Kidney glomerular epithelial cell (primary cell): ENCODE data around the gene PLAGL1.
"Not testable (repeated sequence)": the region's sequence is repeated elsewhere in the genome, so short reads cannot be mapped to it uniquely, and the experiment has no call there.

ENCODE experiments used
- DNase-seq: peaks from one replicate; lab custom pipeline; 2025; lab: John Stamatoyannopoulos, UW

Gene PLAGL1

DNA sequence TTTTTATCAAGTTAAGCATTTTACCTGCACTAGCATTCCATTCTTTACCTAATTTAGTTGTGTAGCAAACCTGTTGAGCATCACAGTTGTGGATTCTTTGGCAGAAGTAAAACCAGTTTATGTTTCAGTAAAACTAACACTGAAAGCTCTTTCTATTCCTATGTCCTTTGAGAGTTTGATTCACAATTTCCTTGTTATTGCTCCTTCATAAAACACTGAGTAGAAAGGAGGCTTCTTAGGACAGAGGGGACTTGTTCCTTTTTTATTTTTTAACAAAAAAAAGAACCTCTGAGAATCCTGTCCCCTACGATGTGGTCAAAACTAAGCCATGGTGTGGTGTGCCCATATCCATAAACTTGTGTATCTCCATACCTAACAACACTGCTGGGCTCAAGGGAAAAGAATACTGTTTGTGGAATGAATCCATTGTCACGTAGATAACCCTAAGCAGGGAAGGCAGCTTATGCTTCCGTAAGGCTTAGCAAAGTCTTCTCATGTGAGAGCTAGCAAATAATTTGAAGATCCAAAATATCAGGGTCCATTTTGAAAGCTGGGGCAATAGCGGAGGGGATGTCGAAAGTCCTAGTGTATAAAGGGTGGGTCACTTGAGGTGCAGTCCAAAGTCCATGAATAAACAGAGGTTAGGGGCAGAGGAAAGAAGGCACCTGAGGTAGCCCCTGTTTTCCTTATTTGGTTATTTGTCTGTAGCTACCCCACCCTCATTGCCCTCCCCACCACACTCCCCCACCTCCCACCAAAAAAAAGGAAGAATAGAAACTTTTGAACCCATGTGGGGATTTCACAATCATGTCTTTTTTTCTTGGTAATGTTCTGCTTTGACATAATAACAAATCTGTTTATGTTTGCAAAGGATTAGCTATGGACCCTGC lies 71.0 kb downstream of the PLAGL1 start:
- no peak for DNase-seq

DNA sequence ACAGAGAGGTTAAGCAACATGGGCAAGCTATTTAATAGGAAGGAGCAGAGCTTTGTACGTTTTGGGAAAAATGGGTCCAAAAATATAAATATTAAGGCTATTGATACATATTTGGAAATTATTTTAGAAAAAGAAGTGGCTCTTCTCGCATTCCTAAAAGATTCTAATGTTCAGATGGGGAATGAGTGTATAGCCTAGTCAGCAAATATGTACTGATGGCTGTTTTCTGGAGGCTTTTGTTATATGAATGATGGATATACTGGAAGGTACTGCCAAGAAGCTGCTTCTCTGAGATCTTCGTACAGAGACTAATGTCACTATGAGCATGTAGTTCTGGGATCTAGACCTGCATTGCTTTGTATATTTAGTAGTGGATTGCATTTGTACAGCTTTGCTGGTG lies 71.7 kb downstream of the PLAGL1 start:
- DNase-seq, result no peak

DNA sequence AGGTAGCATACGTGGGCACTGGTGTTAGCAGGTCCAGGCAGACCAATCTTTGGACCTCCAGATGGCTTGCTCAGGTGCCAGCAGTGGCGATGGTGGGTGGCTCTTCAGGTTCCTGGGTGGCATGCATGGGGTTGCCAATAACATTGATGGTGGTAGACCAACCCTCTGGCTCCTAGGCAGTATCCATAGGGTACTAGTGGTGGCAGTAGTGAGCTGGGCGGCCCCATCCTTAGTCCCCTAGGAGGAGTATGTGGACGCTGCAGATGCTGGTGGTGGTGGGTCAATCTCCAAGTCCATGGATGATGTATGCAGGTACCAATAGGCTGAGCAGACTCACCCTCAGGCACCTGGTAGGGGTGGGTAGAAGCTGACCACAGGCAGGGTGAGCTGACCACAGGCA lies 73.2 kb downstream of the PLAGL1 start:
- no peak for DNase-seq

DNA sequence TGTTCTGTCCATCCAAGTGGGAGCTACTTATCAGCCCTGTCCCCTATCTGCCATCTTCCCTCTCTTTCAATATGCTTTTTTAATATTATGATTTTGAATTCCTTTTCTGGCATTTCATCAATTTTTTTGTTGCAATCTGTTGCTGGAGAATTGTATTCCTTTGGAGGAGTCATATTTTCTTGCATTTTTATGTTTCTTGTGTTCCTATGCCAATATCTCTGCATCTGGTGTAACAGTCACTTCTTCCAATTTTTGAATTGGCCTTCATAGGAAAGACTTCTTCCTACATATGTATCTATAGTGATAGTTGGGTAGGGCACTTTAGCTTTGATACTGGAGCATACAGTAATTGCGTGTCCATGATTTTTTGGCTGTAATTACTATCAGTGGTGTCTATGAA lies 73.7 kb downstream of the PLAGL1 start:
- DNase-seq, result no peak

DNA sequence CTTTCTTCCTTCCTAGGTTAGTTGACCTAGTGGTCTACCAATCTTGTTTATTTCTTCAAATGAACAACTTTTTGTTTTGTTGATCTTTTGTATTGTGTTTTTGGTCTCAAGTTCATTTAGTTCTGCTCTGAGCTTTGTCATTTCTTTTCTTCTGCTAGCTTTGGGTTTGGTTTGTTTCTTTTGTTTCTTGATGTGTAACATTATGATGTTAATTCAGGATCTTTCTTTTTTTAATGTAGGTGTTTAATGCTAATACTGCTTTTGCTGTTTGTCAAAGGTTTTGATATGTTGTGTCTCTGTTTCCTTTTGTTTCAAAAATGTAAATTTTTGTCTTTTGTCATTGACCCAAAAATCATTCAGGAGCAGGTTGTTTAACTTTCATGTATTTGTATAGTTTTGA lies 78.1 kb downstream of the PLAGL1 start:
- no peak for DNase-seq

DNA sequence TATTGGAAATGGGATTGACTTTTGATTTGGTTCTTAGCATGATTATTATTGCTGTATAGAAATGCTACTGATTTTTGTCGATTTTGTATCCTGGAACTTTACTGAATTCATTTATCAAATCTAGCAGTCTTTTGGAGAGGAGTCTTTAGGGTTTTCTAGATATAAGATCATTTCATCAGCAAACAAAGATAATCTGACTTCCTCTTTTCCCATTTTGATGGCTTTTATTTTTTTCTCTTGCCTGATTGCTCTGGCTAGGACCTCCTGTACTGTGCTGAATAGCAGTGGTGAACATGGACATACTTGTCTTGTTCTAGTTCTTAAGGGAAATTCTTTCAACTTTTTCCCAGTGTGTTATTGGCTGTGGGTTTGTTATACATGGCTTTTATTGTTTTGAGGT lies 79.2 kb downstream of the PLAGL1 start:
- DNase-seq, result no peak

DNA sequence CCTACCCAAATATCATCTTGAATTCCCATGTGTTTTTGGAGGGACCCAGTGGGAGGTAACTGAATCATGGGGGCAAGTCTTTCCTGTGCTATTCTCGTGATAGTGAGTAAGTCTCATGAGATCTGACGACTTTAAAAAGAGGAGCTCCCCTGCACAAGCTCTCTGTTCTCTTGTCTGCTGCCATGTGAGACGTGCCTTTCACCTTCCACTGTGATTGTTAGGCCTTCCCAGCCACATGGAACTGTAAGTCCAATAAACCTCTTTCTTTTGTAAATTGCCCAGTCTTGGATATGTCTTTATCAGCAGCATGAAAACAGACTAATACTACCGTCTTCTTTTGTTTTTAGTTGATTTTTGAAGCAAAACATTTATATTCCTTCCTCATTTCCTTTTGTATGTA lies 91.0 kb downstream of the PLAGL1 start:
- not testable (repeated sequence) for DNase-seq

DNA sequence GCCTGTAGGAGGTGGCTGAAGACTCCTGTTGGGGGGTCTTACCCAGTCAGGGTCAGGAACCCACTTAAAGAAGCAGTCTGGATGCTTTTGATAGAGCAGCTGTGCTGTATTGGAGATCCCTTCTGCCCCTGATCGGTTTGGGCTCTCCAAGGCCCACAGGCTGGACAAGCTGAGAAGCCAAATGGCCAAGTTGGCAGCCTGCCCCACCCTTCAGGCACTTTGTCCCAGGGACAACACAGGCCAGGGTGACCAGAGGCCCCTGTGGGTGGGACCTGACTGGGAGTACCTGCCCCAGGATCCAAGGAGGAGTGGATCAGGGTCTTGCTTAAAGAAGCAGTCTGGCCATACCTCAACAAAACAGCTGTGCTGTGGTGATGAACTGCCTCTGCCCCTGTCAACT lies 95.4 kb downstream of the PLAGL1 start:
- no peak for DNase-seq

DNA sequence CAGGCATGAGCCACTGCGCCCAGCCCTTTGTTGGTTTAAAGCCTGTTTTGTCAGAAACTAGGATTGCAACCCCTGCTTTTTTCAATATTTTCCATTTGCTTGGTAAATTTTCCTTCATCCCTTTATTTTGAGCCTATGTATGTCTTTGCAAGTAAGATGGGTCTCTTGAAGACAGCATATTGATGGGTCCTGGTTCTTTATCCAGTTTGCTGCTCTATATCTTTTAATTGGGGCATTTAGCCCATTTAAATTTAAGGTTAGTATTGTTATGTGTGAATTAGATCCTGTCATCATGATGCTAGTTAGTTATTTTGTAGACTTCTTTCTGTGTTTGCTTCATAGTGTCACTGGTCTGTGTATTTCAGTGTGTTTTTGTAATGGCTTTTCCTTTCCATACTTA lies 97.0 kb downstream of the PLAGL1 start:
- DNase-seq, result no peak

DNA sequence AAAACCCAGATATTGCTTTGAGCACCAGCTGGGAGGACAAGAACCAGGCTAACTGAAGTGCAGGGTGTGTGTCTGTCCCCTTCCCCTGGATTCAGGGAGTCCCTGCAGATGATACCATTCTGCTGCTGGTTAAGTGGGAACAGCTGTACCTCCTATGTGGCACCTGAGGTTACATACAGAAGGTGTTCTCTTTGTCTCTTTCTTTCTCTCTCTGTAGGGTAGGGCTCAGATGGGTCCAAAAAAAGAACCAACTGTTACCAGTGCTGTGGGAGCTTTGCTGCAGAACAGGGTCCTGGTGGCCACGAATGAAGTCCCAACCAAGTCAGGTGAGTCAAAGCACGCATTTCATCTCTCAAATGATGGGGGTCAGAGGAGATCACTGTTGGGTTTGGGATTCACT lies 105.2 kb downstream of the PLAGL1 start:
- no peak for DNase-seq

DNA sequence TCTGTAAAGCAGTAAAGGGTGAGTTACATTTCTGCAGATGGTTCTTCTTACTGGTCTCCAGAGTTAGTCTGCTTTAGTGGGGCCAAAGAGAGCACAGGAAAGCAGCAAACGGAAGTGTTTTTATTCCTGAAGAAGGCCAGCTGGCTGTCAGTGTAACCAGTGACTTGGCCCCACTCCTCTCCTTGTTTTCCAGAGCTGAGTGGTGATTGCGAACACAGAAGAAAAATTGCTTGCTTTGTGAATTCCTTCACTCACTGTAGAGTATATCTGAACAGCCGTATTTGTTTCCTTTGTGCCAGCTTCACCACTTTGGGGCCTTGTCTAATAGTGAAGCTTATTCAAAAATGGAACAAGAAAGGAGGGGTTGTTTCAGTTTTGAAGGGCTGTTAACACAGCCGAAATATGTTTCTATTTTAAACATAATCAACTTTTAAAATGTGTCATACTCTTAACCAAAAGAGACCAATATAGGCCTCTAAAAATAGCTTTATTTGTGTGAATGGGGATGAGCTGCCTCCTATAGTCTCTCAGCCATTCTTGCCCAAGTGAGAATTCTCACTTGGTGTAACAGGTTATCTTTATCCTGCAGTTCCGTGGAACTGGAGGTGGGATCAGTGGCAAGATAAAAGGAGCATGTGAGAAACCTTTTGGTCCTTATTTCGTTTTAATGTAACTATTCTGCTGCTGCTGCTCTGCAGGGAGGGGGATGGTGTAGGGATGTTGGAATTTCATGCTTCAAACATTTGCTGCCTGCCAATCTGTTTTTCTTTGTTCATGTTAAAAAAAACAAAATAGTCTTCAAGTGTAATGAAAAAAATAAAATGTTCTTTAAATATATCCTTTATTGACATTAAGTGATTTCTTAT lies 105.9 kb downstream of the PLAGL1 start:
- DNase-seq, result no peak

DNA sequence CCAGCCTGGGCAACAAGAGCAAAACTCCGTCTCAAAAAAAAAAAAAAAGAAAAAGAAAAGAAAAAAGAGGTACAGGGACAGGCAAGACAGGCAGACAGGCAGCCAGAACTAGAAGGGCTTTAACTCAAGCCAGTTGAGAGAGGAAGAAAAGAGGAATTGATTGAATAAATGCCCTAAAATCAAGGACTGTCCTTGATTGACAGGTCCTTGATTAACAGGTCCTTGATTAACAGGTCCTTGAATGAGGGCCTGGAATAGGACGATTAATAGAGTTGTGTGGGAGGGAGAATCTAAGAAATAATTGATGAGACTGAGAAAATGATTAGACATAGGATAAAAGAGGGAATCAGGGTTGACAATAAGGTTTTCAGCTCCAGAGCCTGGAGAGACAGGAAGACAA lies 107.7 kb downstream of the PLAGL1 start:
- no peak for DNase-seq

DNA sequence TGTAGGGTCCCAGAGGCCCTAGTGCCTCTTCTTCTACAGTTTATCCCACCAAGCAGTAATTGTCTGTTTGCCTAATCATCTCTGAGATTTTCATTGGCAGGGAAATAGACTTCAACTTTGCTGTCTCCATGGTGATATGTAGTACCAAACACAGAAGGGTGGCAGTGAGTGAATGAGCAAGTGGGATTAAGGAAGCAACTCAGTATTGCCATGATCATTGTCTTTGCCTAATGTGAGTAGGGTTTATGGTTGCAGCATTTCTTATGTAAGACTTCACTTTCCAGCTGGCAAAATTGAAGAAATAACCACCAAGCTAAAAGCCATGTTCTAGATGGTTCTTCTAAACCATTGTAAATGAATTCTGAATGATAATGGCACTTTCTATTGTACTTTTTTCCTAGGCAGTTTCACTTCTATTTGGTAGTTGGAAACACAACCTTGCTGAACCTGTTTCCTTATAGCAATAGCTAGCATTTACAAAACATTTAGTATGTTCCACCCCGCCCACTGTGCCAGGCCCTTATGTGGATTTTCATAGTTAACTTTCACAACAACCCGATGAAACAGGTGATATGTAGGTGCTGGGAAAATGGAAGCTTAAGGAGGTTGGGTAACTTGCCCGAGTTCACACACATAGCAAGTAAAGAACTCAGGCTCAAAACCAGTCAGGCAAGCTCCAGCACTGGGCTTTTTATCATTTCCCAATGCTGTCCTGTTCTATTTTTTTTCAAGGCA lies 111.8 kb downstream of the PLAGL1 start:
- no peak for DNase-seq

DNA sequence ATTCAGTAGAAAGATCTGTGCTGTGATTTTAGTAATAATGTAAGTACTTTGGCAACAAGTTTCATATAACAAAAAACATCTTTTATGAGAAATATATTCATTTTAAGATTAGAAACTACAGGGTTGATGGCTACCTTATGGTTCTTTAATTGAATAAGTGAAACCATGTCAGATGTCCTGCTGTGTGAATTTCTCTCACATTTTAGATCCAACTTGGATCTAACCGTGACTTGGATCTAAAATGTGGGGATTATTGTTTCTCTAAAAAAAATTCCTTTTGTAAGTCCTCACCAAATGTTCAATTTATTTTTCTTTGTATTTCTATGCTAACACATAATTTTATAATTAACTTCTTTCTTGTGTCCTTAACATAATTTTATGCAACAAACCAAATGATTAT lies 113.4 kb downstream of the PLAGL1 start:
- no peak for DNase-seq
